ENCODE data around the gene NPDC1.
"Not testable (repeated sequence)": the region's sequence is repeated elsewhere in the genome, so short reads cannot be mapped to it uniquely, and the experiment has no call there.

DNA sequence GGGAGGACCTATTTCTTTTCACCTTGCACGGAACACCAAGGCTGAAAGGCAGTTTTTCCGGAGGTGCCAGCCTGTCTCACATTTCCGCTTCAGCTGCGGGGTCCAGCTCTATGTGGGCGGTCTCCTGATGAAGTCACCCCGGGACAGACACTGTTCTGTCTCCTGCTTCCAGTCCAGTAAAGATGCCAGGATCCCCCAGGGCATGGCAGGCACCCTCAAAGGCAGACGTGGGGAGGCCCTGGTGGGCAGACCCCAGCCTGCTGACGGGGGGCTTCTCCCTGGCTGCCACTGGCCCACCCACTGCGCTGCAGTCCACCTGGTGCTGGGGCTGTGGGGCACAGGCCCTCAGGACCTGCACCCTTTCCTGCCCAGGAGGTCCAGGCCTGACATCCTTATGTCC, 16.8 kb upstream of the NPDC1 start:
- TF ChIP-seq, protein P1, sequence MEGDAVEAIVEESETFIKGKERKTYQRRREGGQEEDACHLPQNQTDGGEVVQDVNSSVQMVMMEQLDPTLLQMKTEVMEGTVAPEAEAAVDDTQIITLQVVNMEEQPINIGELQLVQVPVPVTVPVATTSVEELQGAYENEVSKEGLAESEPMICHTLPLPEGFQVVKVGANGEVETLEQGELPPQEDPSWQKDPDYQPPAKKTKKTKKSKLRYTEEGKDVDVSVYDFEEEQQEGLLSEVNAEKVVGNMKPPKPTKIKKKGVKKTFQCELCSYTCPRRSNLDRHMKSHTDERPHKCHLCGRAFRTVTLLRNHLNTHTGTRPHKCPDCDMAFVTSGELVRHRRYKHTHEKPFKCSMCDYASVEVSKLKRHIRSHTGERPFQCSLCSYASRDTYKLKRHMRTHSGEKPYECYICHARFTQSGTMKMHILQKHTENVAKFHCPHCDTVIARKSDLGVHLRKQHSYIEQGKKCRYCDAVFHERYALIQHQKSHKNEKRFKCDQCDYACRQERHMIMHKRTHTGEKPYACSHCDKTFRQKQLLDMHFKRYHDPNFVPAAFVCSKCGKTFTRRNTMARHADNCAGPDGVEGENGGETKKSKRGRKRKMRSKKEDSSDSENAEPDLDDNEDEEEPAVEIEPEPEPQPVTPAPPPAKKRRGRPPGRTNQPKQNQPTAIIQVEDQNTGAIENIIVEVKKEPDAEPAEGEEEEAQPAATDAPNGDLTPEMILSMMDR (conservative IDR thresholded peaks at IDR 0.05 in 1 of 2, IDR thresholded peaks at IDR 0.05 in 1 of 2; ENCODE audit: low read depth in 1 of 2, low read length in 2 of 2), result not testable (repeated sequence)
- not testable (repeated sequence) for TF ChIP-seq EZH2 (IDR thresholded peaks at IDR 0.05; ENCODE audit: low read length, missing control alignments)
